SK-N-SH treated with all-trans-retinoic acid at 6 μM for 48 hours (cell line): Measurements from ENCODE around the gene SGIP1.

ENCODE experiments used
- ATAC-seq: fragments of 200-7000 bp; cut with Tn5 transposase; 3 replicates; pipeline ENCODE4 v1.9.1; 2020; ENCODE audit warnings: mild to moderate bottlenecking, moderate library complexity
- ARNTL ChIP-seq: fragments of 450-650 bp; formaldehyde crosslinking; IDR thresholded peaks from 2 replicates; pipeline ENCODE4 v1.5.0; 2020; ENCODE audit warnings: low read depth, mild to moderate bottlenecking, moderate library complexity, borderline replicate concordance
- BACH2 ChIP-seq: fragments of 250-450 bp; sonication (Bioruptor Pico); IDR thresholded peaks from 2 replicates; pipeline ENCODE4 v1.9.0; 2021; ENCODE audit warnings: mild to moderate bottlenecking, borderline replicate concordance
- CREB5 ChIP-seq: fragments of 250-450 bp; sonication (Bioruptor Pico); IDR thresholded peaks from 2 replicates; pipeline ENCODE4 v1.5.1; 2020; ENCODE audit warnings: low read depth, mild to moderate bottlenecking, moderate library complexity
- CSDC2 ChIP-seq: fragments of 250-450 bp; sonication (Bioruptor Pico); IDR thresholded peaks from 2 replicates; pipeline ENCODE4 v1.5.0; 2020; ENCODE audit warnings: mild to moderate bottlenecking, moderate library complexity
- CSRNP3 ChIP-seq: fragments of 250-450 bp; sonication (Bioruptor Pico); IDR thresholded peaks from 2 replicates; pipeline ENCODE4 v1.5.1; 2021; ENCODE audit warnings: mild to moderate bottlenecking, moderate library complexity
- ESRRG ChIP-seq: fragments of 250-450 bp; sonication (Bioruptor Pico); IDR thresholded peaks from 2 replicates; pipeline ENCODE4 v1.6.1; 2021; ENCODE audit warnings: mild to moderate bottlenecking
- GLIS3 ChIP-seq: fragments of 250-450 bp; sonication (Bioruptor Pico); IDR thresholded peaks from 2 replicates; pipeline ENCODE4 v1.5.0; 2020; ENCODE audit warnings: mild to moderate bottlenecking, moderate library complexity
- OSR1 ChIP-seq: fragments of 250-450 bp; sonication (Bioruptor Pico); IDR thresholded peaks from 2 replicates; pipeline ENCODE4 v1.8.0; 2022; ENCODE audit warnings: moderate library complexity, mild to moderate bottlenecking, inconsistent platforms
- PATZ1 ChIP-seq: fragments of 250-450 bp; sonication (Bioruptor Pico); IDR thresholded peaks from 2 replicates; pipeline ENCODE4 v1.8.0; 2020; ENCODE audit warnings: mild to moderate bottlenecking, moderate library complexity, borderline replicate concordance
- POU6F1 ChIP-seq: fragments of 250-450 bp; sonication (Bioruptor Pico); IDR thresholded peaks from 2 replicates; pipeline ENCODE4 v1.8.0; 2021; ENCODE audit warnings: low read depth, mild to moderate bottlenecking, moderate library complexity, borderline replicate concordance
- PPARA ChIP-seq: fragments of 250-450 bp; sonication (Bioruptor Pico); IDR thresholded peaks from 2 replicates; pipeline ENCODE4 v1.5.0; 2020; ENCODE audit warnings: mild to moderate bottlenecking, borderline replicate concordance
- RARB ChIP-seq: fragments of 250-450 bp; sonication (Bioruptor Pico); IDR thresholded peaks from 2 replicates; pipeline ENCODE4 v1.8.0; 2021; ENCODE audit warnings: mild to moderate bottlenecking, moderate library complexity
- SNAI2 ChIP-seq: fragments of 250-450 bp; sonication (Bioruptor Pico); IDR thresholded peaks from 2 replicates; pipeline ENCODE4 v1.5.0; 2020; ENCODE audit warnings: mild to moderate bottlenecking, moderate library complexity
- TCF4 ChIP-seq: fragments of 250-450 bp; sonication (Bioruptor Pico); IDR thresholded peaks from 2 replicates; pipeline ENCODE4 v1.8.0; 2021; ENCODE audit warnings: mild to moderate bottlenecking, moderate library complexity, borderline replicate concordance
- TOX ChIP-seq: fragments of 250-450 bp; sonication (Bioruptor Pico); IDR thresholded peaks from 2 replicates; pipeline ENCODE4 v1.8.0; 2021; ENCODE audit warnings: mild to moderate bottlenecking, moderate library complexity, borderline replicate concordance
- TSHZ2 ChIP-seq: fragments of 250-450 bp; sonication (Bioruptor Pico); IDR thresholded peaks from 2 replicates; pipeline ENCODE4 v1.5.0; 2020; ENCODE audit warnings: mild to moderate bottlenecking, moderate library complexity
- ZC3H10 ChIP-seq: fragments of 250-450 bp; sonication (Bioruptor Pico); IDR thresholded peaks from 2 replicates; pipeline ENCODE4 v1.5.1; 2021; ENCODE audit warnings: mild to moderate bottlenecking, moderate library complexity
- ZFP30 ChIP-seq: fragments of 450-650 bp; formaldehyde crosslinking; IDR thresholded peaks from 2 replicates; pipeline ENCODE4 v1.5.0; 2022; ENCODE audit warnings: mild to moderate bottlenecking, moderate library complexity
- ZNF70 ChIP-seq: fragments of 450-650 bp; formaldehyde crosslinking; IDR thresholded peaks from 2 replicates; pipeline ENCODE4 v1.5.0; 2020; ENCODE audit warnings: mild to moderate bottlenecking, moderate library complexity
- ZNF8 ChIP-seq: fragments of 450-650 bp; formaldehyde crosslinking; IDR thresholded peaks from 2 replicates; pipeline ENCODE4 v1.5.0; 2020; ENCODE audit warnings: mild to moderate bottlenecking, moderate library complexity

SGIP1 gene

GRCh38 chr1:66692681-66693080, 158.7 kb downstream of the SGIP1 start:
- no peak for TF ChIP-seq POU6F1 (CRISPR knock-in tag)
- no peak for TF ChIP-seq TOX (CRISPR knock-in tag)
- no peak for TF ChIP-seq ZFP30 (CRISPR knock-in tag)
- TF ChIP-seq ZNF8: no peak
- TF ChIP-seq ZNF70 (CRISPR knock-in tag): no peak
- no peak for TF ChIP-seq PATZ1 (CRISPR knock-in tag)
- TF ChIP-seq ARNTL (CRISPR knock-in tag): no peak
- no peak for TF ChIP-seq CREB5 (CRISPR knock-in tag)
- TF ChIP-seq ZC3H10 (CRISPR knock-in tag): no peak
- TF ChIP-seq ESRRG (CRISPR knock-in tag): no peak
- TF ChIP-seq TCF4: no peak
- TF ChIP-seq CSDC2 (CRISPR knock-in tag): no peak
- no peak for TF ChIP-seq BACH2 (CRISPR knock-in tag)
- no peak for TF ChIP-seq SNAI2 (CRISPR knock-in tag)
- TF ChIP-seq GLIS3 (CRISPR knock-in tag): no peak
- TF ChIP-seq, all 23 proteins: peak for 0
- no peak for ATAC-seq

GRCh38 chr1:66693856-66694255, 159.9 kb downstream of the SGIP1 start:
- TF ChIP-seq ESRRG (CRISPR knock-in tag) (no peak), ZNF8 (no peak), CREB5 (CRISPR knock-in tag) (no peak), PPARA (CRISPR knock-in tag) (no peak), CSDC2 (CRISPR knock-in tag) (no peak), POU6F1 (CRISPR knock-in tag) (no peak), PATZ1 (CRISPR knock-in tag) (no peak), GLIS3 (CRISPR knock-in tag) (no peak), TSHZ2 (CRISPR knock-in tag) (no peak), RARB (no peak), OSR1 (CRISPR knock-in tag) (no peak), CSRNP3 (CRISPR knock-in tag) (no peak), SNAI2 (CRISPR knock-in tag) (no peak)
- ATAC-seq: no peak
